ENCODE data around the gene CLMP.

GRCh38 chr11:123073343-123074057, 121.5 kb downstream of the CLMP start:
- TF ChIP-seq POLR2A (IDR thresholded peaks at IDR 0.05) (no peak), CTCF (IDR thresholded peaks at IDR 0.05) (no peak)

Measured in body of pancreas (tissue), 4 donors.